GM19372 (cell line): Measurements from ENCODE around the gene SUMO3.
A peak's percentile ranks its signal among the peaks of the same experiment; 100 is the strongest.

Experiments used
- ATAC-seq: cut with Tn5 transposase; IDR thresholded peaks from one replicate; pipeline ENCODE4 v1.9.1; 2021; ENCODE audit warnings: mild to moderate bottlenecking, low read depth, moderate library complexity; ENCODE audit not compliant: unreplicated experiment

Gene SUMO3

GRCh38 chr21:44817914-44818639 lies at the start of gene SUMO3:
TSS of gene SUMO3 (minus strand) at chr21:44818062. CDS start at chr21:44817968, 94 bp downstream.
- peak; percentile 66 for ATAC-seq

DNA sequence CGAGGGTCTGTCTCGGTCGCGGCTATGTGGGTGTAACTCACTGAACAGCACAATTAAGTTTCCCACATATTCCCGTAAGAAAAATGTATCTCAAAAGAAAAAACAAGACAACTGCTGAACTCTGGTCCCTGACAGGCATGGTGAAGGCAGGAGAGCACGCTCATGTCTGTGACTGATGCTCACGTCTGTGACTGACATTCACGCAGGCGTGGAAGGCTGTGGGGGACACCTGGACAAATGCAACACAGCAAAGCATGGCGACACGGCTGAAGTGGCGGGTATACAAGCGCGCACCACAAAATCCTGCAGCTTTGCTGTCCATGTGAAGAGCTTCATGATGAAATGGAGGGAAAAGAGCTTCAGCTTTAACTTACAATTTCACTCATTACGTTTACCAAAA lies 49.6 kb upstream of the SUMO3 start:
- ATAC-seq: no peak

DNA sequence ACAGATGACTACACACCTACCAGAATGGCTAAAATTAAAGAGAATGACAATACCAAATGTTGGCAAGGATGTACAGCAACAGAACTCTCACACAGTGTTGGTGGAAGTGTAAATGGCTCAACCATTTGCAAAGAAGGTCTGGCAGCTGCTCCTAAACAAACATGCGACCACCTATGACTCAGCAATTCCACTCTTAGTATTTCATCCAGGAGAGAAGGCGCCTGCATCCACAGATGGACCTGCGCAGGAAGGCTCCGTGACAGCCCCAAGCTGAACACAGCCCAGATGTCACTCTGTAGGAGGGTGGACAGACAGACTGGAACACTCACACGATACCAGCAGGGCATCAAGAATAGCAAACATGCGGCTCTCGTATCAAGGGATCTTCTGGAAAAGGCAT lies 48.9 kb upstream of the SUMO3 start:
- ATAC-seq: no peak

GRCh38 chr21:44865561-44866280 lies 47.9 kb upstream of the SUMO3 start:
- ATAC-seq: no peak

DNA sequence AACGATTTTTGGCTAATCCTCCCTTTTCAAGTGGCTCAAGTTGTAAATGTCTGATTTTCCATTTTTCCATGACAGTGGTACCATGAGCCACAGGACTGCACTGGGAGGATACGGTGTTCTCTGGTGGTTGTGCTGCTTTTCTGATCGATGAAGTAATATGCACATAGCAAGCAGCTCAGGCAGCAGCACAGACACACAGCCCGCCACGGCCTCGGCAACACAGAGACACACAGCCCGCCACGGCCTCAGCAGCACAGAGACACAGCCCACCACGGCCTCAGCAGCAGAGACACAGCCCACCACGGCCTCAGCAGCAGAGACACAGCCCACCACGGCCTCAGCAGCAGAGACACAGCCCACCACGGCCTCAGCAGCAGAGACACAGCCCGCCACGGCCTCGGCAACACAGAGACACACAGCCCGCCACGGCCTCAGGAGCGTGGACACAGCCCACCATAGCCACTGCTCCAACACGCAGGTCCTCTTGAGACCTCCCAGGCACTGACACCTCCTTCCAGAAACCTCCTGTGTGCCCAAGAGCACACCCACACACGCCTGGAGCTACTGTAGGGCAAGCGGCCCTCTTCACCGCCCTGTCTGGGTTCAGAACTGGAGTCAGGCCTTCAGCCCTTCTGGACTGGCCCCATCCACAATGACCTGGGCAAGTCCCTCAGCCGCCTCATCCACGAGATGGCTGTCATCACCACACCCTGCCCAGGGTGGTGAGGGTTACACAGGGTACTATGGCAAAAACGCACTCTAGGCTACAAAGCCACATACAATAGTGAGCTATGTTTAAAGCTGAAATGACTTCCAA lies 45.2 kb upstream of the SUMO3 start:
- ATAC-seq: no peak

GRCh38 chr21:44858791-44859190 lies 40.9 kb upstream of the SUMO3 start:
- no peak for ATAC-seq

GRCh38 chr21:44858291-44858690 lies 40.4 kb upstream of the SUMO3 start:
- ATAC-seq: no peak

DNA sequence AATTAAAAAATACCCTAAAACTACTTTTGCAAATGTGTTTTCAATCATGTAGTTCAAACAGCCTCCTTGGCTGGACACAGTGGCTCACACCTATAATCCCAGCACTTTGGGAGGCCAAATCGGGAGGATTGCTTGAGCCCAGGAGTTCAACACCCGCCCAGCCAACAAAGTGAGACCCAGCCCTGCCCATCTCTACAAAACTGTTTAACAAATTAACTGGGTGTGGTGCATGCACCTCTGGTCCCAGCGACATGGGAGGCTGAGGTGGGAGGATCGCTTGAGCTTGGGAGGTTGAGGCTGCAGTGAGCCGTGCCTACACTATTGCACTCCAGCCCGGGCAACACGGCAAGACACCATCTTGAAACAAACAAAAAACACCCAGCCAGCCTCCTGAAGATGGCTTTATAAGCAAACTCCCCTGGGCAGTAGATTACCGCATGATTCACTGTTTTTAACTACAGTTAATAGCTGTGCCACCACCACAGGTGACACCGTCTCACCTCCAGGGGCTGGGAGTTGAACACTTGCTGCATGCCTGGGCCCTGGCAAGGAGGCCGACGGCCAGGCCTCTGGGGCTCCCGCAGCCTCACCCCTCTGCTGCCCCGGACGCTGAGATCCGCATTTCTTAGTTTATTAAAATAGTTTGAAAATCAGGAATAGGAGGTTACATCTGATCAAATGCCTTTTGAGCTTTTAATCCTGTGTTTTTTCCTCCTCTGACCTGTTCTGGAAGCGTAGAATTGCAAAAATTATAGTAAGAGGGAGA lies 39.4 kb upstream of the SUMO3 start:
- no peak for ATAC-seq

GRCh38 chr21:44856131-44856530 lies 38.3 kb upstream of the SUMO3 start:
- no peak for ATAC-seq

GRCh38 chr21:44855572-44855971 lies 37.7 kb upstream of the SUMO3 start:
- ATAC-seq: no peak

DNA sequence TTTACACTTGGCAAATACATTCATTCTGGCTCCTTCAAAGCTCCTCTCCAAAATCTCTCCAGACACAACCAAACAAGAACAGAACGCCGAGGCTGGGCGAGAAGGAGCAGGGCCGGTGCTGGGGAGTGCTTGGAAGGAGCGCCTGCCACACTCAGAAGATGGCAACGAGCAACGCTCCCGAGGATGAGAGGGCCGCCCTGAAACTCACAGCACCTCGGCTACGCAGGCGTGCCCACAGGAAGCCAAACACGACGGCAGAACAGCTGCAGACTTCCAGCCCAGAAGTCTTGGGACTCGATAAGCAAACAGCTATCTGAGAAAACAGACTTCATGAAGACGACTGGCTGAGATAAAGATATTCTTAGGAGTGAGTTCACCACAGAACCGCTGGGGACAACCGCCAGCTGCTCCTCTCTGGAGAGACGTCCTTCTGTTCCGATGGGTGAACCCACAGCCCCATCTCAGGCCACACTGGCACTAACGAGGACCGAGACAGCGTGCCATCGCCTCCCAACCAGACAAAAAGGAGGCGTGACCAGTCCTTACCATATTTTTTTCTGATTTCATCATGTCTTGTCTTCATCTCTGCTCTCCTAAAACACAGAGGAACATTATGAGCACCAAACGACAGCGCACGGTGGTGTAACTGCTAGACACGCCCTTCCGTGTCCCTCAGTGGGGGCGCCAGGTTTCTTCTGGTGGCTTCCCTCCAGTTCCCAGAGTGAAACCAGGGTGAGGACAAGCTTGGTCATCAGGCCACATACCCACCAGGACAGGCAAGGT lies 37.0 kb upstream of the SUMO3 start:
- no peak for ATAC-seq

- ATAC-seq: no peak
Observed at GRCh38 chr21:44854391-44854663, 36.5 kb upstream of the SUMO3 start.

DNA sequence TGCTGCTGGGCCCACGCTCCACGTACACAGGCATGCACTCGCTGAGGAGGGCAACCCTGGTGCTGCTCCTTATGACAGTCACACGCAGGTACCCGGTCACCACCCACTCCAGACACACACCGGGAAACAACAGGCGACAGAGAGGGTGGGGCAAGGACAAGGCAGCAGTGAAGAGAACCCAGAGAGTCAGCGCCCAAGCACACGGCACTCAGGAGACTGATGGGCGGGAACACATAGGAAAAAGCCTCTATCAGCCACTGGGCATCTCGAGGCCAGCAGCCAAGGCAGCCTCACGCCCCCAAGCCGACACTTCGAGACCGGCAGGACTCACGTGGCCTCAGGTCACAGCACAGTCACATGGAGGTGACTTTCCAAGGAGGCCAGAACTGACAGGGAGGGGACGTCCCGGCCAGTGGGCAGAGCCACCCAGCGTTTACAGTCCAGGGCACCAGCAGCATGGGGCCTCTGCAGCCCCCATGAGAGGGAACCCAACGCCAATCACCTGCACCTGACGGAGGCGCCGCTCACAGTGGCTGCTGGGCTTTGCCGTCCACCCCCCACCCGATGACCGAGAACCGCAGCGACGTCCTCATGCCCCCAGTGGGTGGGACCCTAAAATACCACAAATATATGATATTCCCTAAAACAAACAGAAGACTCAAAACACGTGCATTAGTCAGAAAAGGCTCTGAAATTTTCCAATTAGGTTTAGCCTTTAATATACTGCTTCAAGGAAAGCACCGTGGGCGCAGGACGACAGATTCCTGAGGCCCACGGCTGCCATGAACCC lies 35.9 kb upstream of the SUMO3 start:
- no peak for ATAC-seq

DNA sequence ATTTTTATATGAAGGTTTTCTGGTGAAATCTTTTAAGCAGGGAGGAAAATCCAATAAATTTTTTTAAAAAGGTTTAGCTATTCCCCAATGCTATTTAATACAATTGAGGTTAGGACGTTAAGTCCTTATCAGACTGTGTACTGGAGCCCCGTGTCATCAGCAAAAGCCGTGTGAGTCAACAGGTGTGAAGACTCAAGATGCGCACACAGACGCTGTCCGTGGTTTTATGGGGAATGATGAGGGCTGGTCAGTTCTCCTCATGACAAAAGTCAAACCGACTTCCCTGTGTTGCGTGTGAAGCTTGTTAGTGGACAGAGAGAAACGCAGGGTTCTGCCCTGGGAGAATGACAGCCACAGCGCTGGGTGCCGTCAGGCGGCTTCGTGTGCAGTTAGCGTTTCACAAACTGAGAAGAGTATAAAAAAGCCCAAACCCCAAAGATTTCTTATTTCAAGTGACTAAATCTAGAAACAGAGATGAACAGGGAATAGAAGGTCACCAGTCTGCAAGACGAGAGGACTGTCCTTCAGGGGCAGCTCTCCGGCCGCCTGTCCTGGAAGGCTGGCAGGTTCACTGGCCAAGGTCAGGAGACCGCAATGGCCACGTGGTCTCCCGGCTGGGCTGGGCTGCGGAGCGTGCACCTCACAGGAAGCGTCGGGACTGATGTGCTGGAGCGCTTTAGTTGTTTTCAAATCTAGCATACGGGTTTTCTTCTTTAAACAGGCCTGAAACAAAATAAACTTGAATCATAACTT lies 33.2 kb upstream of the SUMO3 start:
- no peak for ATAC-seq

GRCh38 chr21:44850208-44850800 lies 32.4 kb upstream of the SUMO3 start:
- ATAC-seq: no peak

DNA sequence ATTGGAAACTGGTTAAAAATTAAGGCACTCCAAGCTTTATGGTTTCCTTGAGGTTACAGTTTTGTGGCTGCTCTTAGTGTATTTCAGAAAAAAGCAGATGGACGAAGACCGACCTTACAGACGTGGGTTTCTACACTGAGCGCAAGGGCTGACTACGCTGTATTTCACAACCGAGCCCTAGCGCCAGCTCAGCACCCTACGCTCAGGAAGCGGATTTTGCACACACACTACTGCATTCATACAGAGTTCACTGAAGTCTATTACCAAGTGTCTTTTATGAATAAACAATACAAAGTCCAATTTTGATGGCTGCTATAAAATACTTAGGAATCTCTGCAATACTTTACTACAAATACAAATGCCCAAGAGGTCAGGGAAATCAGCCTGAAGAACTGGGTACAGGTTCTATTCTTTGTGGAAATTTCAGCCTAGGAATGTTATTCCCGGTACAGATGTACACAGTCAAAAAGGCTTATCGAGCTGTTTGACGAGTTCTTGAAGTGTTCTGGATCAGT lies 31.8 kb upstream of the SUMO3 start:
- no peak for ATAC-seq

- ATAC-seq: no peak
Observed at GRCh38 chr21:44848821-44849521, 31.1 kb upstream of the SUMO3 start.
